Nephron progenitor cell (in vitro differentiated cells): ENCODE data around the gene EXOSC3.
"Not testable (repeated sequence)": the region's sequence is repeated elsewhere in the genome, so short reads cannot be mapped to it uniquely, and the experiment has no call there.

Experiments
- DNase-seq: peaks from one replicate; pipeline ENCODE4 v3.0.0; 2021
- H3K27ac Mint-ChIP-seq: 2 replicates; pipeline ENCODE4 v1.8.0; 2021; ENCODE audit warnings: mild to moderate bottlenecking, moderate library complexity, mixed read lengths
- H3K27me3 Mint-ChIP-seq: 2 replicates; pipeline ENCODE4 v1.8.0; 2021; ENCODE audit warnings: mild to moderate bottlenecking, low read depth, mixed read lengths; ENCODE audit not compliant: poor library complexity
- H3K36me3 Mint-ChIP-seq: 2 replicates; pipeline ENCODE4 v1.8.0; 2021; ENCODE audit warnings: low read depth, mixed read lengths
- H3K4me1 Mint-ChIP-seq: 2 replicates; pipeline ENCODE4 v1.8.0; 2021; ENCODE audit warnings: mixed read lengths
- H3K4me3 Mint-ChIP-seq: 2 replicates; pipeline ENCODE4 v1.8.0; 2021; ENCODE audit warnings: mild to moderate bottlenecking, moderate library complexity, mixed read lengths
- H3K9me3 Mint-ChIP-seq: 2 replicates; pipeline ENCODE4 v1.8.0; 2021; ENCODE audit warnings: mild to moderate bottlenecking, moderate library complexity, mixed read lengths
- CTCF ChIP-seq: fragments of 200-600 bp; sonication (generic); IDR thresholded peaks from 2 replicates; pipeline ENCODE4 v1.5.0; 2021; ENCODE audit warnings: antibody characterized with exemption

The EXOSC3 gene

GRCh38 chr9:37784291-37784615, 611 bp downstream of the EXOSC3 start:
- peak overlapping the region; percentile 99 for H3K4me3 Mint-ChIP-seq
- peak overlapping the region; percentile 93 for H3K27ac Mint-ChIP-seq
- DNase-seq = no peak
- no peaks in the 10 kb centered on the region for H3K9me3 Mint-ChIP-seq
- peaks cover 9% of the 10 kb centered on the region for H3K27me3 Mint-ChIP-seq
- peaks cover 38% of the 10 kb centered on the region for H3K4me1 Mint-ChIP-seq
- TF ChIP-seq CTCF = no peak
- H3K36me3 Mint-ChIP-seq = peaks cover 39% of the 10 kb centered on the region

- no peaks in the 10 kb centered on the region for H3K9me3 Mint-ChIP-seq
- no peaks in the 10 kb centered on the region for H3K27me3 Mint-ChIP-seq
- H3K4me1 Mint-ChIP-seq = peaks cover 15% of the 10 kb centered on the region
- no peak for DNase-seq
- H3K27ac Mint-ChIP-seq = no peak overlapping the region
- TF ChIP-seq CTCF = no peak
- H3K4me3 Mint-ChIP-seq = no peak overlapping the region
- H3K36me3 Mint-ChIP-seq = peaks cover 63% of the 10 kb centered on the region
Measured at GRCh38 chr9:37778534-37778933, 6.3 kb downstream of the EXOSC3 start.

GRCh38 chr9:37776328-37776727, 8.5 kb downstream of the EXOSC3 start:
- no peak overlapping the region for H3K4me3 Mint-ChIP-seq
- TF ChIP-seq CTCF = no peak
- DNase-seq = no peak
- H3K36me3 Mint-ChIP-seq = peaks cover 57% of the 10 kb centered on the region
- H3K9me3 Mint-ChIP-seq = no peaks in the 10 kb centered on the region
- no peaks in the 10 kb centered on the region for H3K27me3 Mint-ChIP-seq
- H3K4me1 Mint-ChIP-seq = no peaks in the 10 kb centered on the region
- no peak overlapping the region for H3K27ac Mint-ChIP-seq

- no peaks in the 10 kb centered on the region for H3K9me3 Mint-ChIP-seq
- no peaks in the 10 kb centered on the region for H3K27me3 Mint-ChIP-seq
- TF ChIP-seq CTCF = no peak
- no peaks in the 10 kb centered on the region for H3K4me1 Mint-ChIP-seq
- no peak overlapping the region for H3K27ac Mint-ChIP-seq
- H3K36me3 Mint-ChIP-seq = peaks cover 51% of the 10 kb centered on the region
- H3K4me3 Mint-ChIP-seq = no peak overlapping the region
- no peak for DNase-seq
Measured at GRCh38 chr9:37775216-37775919, 9.5 kb downstream of the EXOSC3 start.

- no peaks in the 10 kb centered on the region for H3K4me1 Mint-ChIP-seq
- peak overlapping the region; percentile 54 for H3K27ac Mint-ChIP-seq
- DNase-seq = no peak
- no peak overlapping the region for H3K4me3 Mint-ChIP-seq
- H3K9me3 Mint-ChIP-seq = peaks cover 6% of the 10 kb centered on the region
- no peaks in the 10 kb centered on the region for H3K27me3 Mint-ChIP-seq
- no peak for TF ChIP-seq CTCF
- peaks cover 46% of the 10 kb centered on the region for H3K36me3 Mint-ChIP-seq
Measured at GRCh38 chr9:37769995-37770394, 14.9 kb downstream of the EXOSC3 start.

- peaks cover 49% of the 10 kb centered on the region for H3K36me3 Mint-ChIP-seq
Measured at GRCh38 chr9:37769306-37769705, 15.6 kb downstream of the EXOSC3 start.

GRCh38 chr9:37765263-37765662, 19.6 kb downstream of the EXOSC3 start:
- not testable (repeated sequence) for H3K9me3 Mint-ChIP-seq

More at GRCh38 chr9:37769306-37769705, 15.6 kb downstream of the EXOSC3 start:
- TF ChIP-seq CTCF = no peak
- Mint-ChIP-seq H3K27me3 (no peaks in the 10 kb centered on the region), H3K4me3 (no peak overlapping the region), H3K27ac (peak overlapping the region; percentile 54), H3K9me3 (peaks cover 10% of the 10 kb centered on the region), H3K4me1 (no peaks in the 10 kb centered on the region)
- no peak for DNase-seq

More at GRCh38 chr9:37765263-37765662, 19.6 kb downstream of the EXOSC3 start:
- not testable (repeated sequence) for H3K27me3 Mint-ChIP-seq, H3K4me3 Mint-ChIP-seq, DNase-seq, H3K27ac Mint-ChIP-seq, H3K4me1 Mint-ChIP-seq
- H3K36me3 Mint-ChIP-seq = peaks cover 53% of the 10 kb centered on the region
